Transverse colon (tissue), 4 donors: ENCODE data around the gene NUTF2. TPM values are rescaled to one million over a fixed set of nuclear protein-coding genes. Genes with fewer than 3 reads are reported as not detected.

ENCODE experiments used
- DNase-seq: peaks from one replicate; pipeline ENCODE4 v3.0.0-alpha.2; 2019
- H3K27ac ChIP-seq, 4 donors: fragments of 200-600 bp; sonication (generic); 2 replicates each; pipeline ENCODE4 v1.5.1; 2016 to 2018; ENCODE audit warnings: inconsistent platforms in 4 of 4
- H3K27me3 ChIP-seq: fragments of 200-600 bp; sonication (generic); 2 replicates; pipeline ENCODE4 v1.5.1; 2017; ENCODE audit warnings: inconsistent platforms
- H3K36me3 ChIP-seq, 4 donors: fragments of 200-600 bp; sonication (generic); 2 replicates each; pipeline ENCODE4 v1.5.1; 2017 to 2019; ENCODE audit warnings: inconsistent platforms in 4 of 4
- H3K4me1 ChIP-seq, 4 donors: fragments of 200-600 bp; sonication (generic); 2 replicates each; pipeline ENCODE4 v1.5.1; 2017 to 2020; ENCODE audit warnings: inconsistent platforms in 4 of 4
- H3K4me3 ChIP-seq, 4 donors: fragments of 200-600 bp; sonication (generic); 1 replicate in 1 of 4; 2 replicates in 3 of 4; pipeline versions ENCODE4 v1.5.1 to v1.6.1; 2017 to 2019; ENCODE audit warnings: inconsistent platforms in 4 of 4
- H3K9me3 ChIP-seq, 2 donors: fragments of 200-600 bp; sonication (generic); 2 replicates each; pipeline ENCODE4 v1.5.1; 2017 to 2019; ENCODE audit warnings: inconsistent platforms in 2 of 2
- CTCF ChIP-seq, 5 experiments: fragments of 200-600 bp in 3 of 5; fragments of 450-650 bp in 2 of 5; sonication (generic) in 3 of 5; IDR thresholded peaks; 1 replicate in 2 of 5; 2 replicates in 3 of 5; pipeline ENCODE4 v1.5.1; 2016 to 2017; ENCODE audit warnings: antibody characterized with exemption in 5 of 5, inconsistent platforms in 3 of 5, mild to moderate bottlenecking in 2 of 5, moderate library complexity in 1 of 5
- EP300 ChIP-seq: sonication (generic); formaldehyde crosslinking; IDR thresholded peaks from one replicate; pipeline ENCODE4 v1.6.1; 2017; ENCODE audit warnings: antibody characterized with exemption, low read depth
- POLR2A ChIP-seq: fragments of 450-650 bp; IDR thresholded peaks from one replicate; pipeline ENCODE4 v1.6.1; 2016; ENCODE audit warnings: antibody characterized with exemption, mild to moderate bottlenecking, moderate library complexity
- POLR2AphosphoS5 ChIP-seq, 3 donors: sonication (generic); formaldehyde crosslinking; IDR thresholded peaks; one replicate each; pipeline ENCODE4 v1.6.1; 2016; ENCODE audit warnings: antibody characterized with exemption in 3 of 3
- WGBS, 2 donors: methylation state at CpG; one replicate each; pipeline ENCODE4 v1.1.5; 2018; ENCODE audit warnings: low coverage in 1 of 2; 5-methylcytosine and 5-hydroxymethylcytosine counted together
- in situ Hi-C, 4 donors: fragments of 200-750 bp; cut with MboI; loops; one replicate each; pipeline versions ENCODE4 v1.15.0 to v1.15.1; 2017; ENCODE audit warnings: low sequenced_read_pairs in 3 of 4, low pct_ligation_motif_present in 1 of 4, low pct_unique_long_range_greater_than_20kb in 1 of 4
- intact Hi-C: fragments of 100-400 bp; cut with DNase I; formaldehyde crosslinking; loops from one replicate; pipeline ENCODE4 v1.15.1; 2023; ENCODE audit warnings: low total_unique reads
- total RNA-seq, 4 donors: library from RNA; depleted of rRNA; stranded (reverse); fragments of >200 nt; gene quantifications; one replicate each; pipeline ENCODE4 v1.1.0, GENCODE V29; 2016

NUTF2 gene
- total RNA-seq, 4 donors from 2014 or later: 75.2 to 131 (median 89.0) TPM

DNA sequence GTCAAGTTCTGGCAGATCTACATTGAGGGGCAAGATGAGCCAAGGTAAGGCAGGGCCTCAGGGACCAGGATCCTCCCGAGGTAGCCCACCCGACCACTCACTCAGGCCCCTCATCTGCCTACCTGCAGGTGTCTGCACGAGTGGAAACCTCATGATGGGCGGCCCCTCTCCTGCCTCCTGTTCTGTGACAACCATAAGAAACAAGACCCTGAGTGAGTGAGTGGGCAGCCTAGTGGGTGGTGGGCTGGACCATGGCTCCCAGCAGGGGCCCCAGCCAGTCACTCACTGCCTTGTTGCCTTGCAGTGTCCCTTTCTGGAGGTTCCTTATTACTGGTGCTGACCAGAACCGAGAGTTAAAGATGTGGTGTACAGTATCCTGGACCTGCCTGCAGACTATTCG is 31.5 kb downstream of the NUTF2 start:
- H3K4me3 ChIP-seq: no peak overlapping the region
- 87% methylated on average over 5 of the region's 6 CpGs; no CpG with 5 or more reads in 1 of the 2 donors for WGBS, 2 donors
- TF ChIP-seq POLR2A (no peak), POLR2AphosphoS5 (IDR thresholded peaks at IDR 0.05) (no peak), CTCF (IDR thresholded peaks at IDR 0.05) (no peak), EP300 (no peak)
- DNase-seq: no peak
- in situ Hi-C loops: no loop called here
- no peak overlapping the region for H3K27ac ChIP-seq
- intact Hi-C loops: no loop called here
- H3K9me3 ChIP-seq: no peaks in the 10 kb centered on the region
- no peaks in the 10 kb centered on the region for H3K27me3 ChIP-seq
- H3K36me3 ChIP-seq: peaks cover 0 to 55% (median 21%) of the 10 kb centered on the region in 4 donors
- peaks cover 16 to 20% (median 17%) of the 10 kb centered on the region in 4 donors for H3K4me1 ChIP-seq

GRCh38 chr16:67878846-67879245 is 32.1 kb downstream of the NUTF2 start:
- TF ChIP-seq CTCF (IDR thresholded peaks at IDR 0.05) (no peak), EP300 (no peak), POLR2A (no peak), POLR2AphosphoS5 (IDR thresholded peaks at IDR 0.05) (no peak)
- DNase-seq: no peak
- no peak overlapping the region for H3K27ac ChIP-seq
- peaks cover 0 to 58% (median 21%) of the 10 kb centered on the region in 4 donors for H3K36me3 ChIP-seq
- peaks cover 13 to 17% (median 15%) of the 10 kb centered on the region in 4 donors for H3K4me1 ChIP-seq
- H3K4me3 ChIP-seq: no peak overlapping the region
- intact Hi-C loops (no loop called here), in situ Hi-C loops (no loop called here)
- no peaks in the 10 kb centered on the region for H3K27me3 ChIP-seq
- H3K9me3 ChIP-seq: no peaks in the 10 kb centered on the region
- 92% methylated on average over 9 of the region's 9 CpGs; no CpG with 5 or more reads in 1 of the 2 donors for WGBS, 2 donors

GRCh38 chr16:67879462-67879861 is 32.7 kb downstream of the NUTF2 start:
- peaks cover 0 to 58% (median 21%) of the 10 kb centered on the region in 4 donors for H3K36me3 ChIP-seq
- no peak overlapping the region for H3K27ac ChIP-seq
- no peaks in the 10 kb centered on the region for H3K27me3 ChIP-seq
- in situ Hi-C loops: no loop called here
- H3K4me3 ChIP-seq: no peak overlapping the region
- no peaks in the 10 kb centered on the region for H3K9me3 ChIP-seq
- intact Hi-C loops: no loop called here
- 90% methylated on average over 10 of the region's 12 CpGs; no CpG with 5 or more reads in 1 of the 2 donors for WGBS, 2 donors
- no peak for TF ChIP-seq POLR2A
- TF ChIP-seq EP300: no peak
- no peak for TF ChIP-seq CTCF (IDR thresholded peaks at IDR 0.05)
- TF ChIP-seq POLR2AphosphoS5 (IDR thresholded peaks at IDR 0.05): no peak
- DNase-seq: no peak
- peaks cover 6 to 16% (median 9%) of the 10 kb centered on the region in 4 donors for H3K4me1 ChIP-seq

- in situ Hi-C loops: no loop called here
- Histone ChIP-seq H3K9me3 (no peaks in the 10 kb centered on the region), H3K36me3 (peaks cover 0 to 58% (median 21%) of the 10 kb centered on the region in 4 donors), H3K4me1 (peaks cover 2 to 13% (median 5%) of the 10 kb centered on the region in 4 donors), H3K27me3 (no peaks in the 10 kb centered on the region), H3K27ac (no peak overlapping the region), H3K4me3 (no peak overlapping the region)
- WGBS, 2 donors: 96% methylated on average over 2 of the region's 5 CpGs; no CpG with 5 or more reads in 1 of the 2 donors
- intact Hi-C loops: no loop called here
- TF ChIP-seq POLR2A: no peak
- TF ChIP-seq EP300: no peak
- TF ChIP-seq CTCF (IDR thresholded peaks at IDR 0.05): no peak
- TF ChIP-seq POLR2AphosphoS5 (IDR thresholded peaks at IDR 0.05): no peak
- no peak for DNase-seq
Measured at GRCh38 chr16:67879936-67880335, 33.2 kb downstream of the NUTF2 start.
